IMR-90 (cell line): ENCODE measurements around the gene PDCL2.

ENCODE experiments used
- CEBPB ChIP-seq: IDR thresholded peaks from 2 replicates; pipeline ENCODE4 v1.6.1; 2012; ENCODE audit warnings: low read depth, low read length, improper control_type of control experiment
- ELK1 ChIP-seq: fragments of 150-350 bp; IDR thresholded peaks from 2 replicates; pipeline ENCODE4 v1.6.1; 2016; ENCODE audit warnings: low read depth, mild to moderate bottlenecking, low read length, moderate library complexity, borderline replicate concordance
- MAZ ChIP-seq: IDR thresholded peaks from 2 replicates; pipeline ENCODE4 v1.6.1; 2012; ENCODE audit warnings: low read depth, mild to moderate bottlenecking, low read length, improper control_type of control experiment, moderate library complexity, borderline replicate concordance
- POLR2A ChIP-seq: IDR thresholded peaks from 2 replicates; pipeline ENCODE4 v1.6.1; 2012; ENCODE audit warnings: mild to moderate bottlenecking, low read depth, low read length
- TF ChIP-seq, protein P1 (sequence below): conservative IDR thresholded peaks from 2 replicates; pipeline ENCODE4 v1.5.1; 2012; ENCODE audit warnings: mild to moderate bottlenecking, low read depth, low read length, improper control_type of control experiment

- no peak for TF ChIP-seq MAZ
- TF ChIP-seq, protein P1, sequence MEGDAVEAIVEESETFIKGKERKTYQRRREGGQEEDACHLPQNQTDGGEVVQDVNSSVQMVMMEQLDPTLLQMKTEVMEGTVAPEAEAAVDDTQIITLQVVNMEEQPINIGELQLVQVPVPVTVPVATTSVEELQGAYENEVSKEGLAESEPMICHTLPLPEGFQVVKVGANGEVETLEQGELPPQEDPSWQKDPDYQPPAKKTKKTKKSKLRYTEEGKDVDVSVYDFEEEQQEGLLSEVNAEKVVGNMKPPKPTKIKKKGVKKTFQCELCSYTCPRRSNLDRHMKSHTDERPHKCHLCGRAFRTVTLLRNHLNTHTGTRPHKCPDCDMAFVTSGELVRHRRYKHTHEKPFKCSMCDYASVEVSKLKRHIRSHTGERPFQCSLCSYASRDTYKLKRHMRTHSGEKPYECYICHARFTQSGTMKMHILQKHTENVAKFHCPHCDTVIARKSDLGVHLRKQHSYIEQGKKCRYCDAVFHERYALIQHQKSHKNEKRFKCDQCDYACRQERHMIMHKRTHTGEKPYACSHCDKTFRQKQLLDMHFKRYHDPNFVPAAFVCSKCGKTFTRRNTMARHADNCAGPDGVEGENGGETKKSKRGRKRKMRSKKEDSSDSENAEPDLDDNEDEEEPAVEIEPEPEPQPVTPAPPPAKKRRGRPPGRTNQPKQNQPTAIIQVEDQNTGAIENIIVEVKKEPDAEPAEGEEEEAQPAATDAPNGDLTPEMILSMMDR = no peak
- no peak for TF ChIP-seq CEBPB
- TF ChIP-seq POLR2A = no peak
- TF ChIP-seq ELK1 = no peak
Observed at GRCh38 chr4:55549888-55550287, 42.2 kb downstream of the PDCL2 start.
